Natural killer cell (primary cell): ENCODE data around the gene PHIP. TPM values are rescaled to one million over a fixed set of nuclear protein-coding genes. Genes with fewer than 3 reads are reported as not detected.
"Not testable (repeated sequence)": the region's sequence is repeated elsewhere in the genome, so short reads cannot be mapped to it uniquely, and the experiment has no call there.

Experiments used
- ATAC-seq, 3 donors: fragments of 150-1000 bp in 2 of 3; fragments of 200-7000 bp in 1 of 3; cut with Tn5 transposase; 1 replicate in 1 of 3; 2 replicates in 2 of 3; pipeline ENCODE4 v1.10.0; 2021; ENCODE audit warnings: mild to moderate bottlenecking in 2 of 3, moderate library complexity in 2 of 3
- DNase-seq, 2 donors: peaks; one replicate each; pipeline versions ENCODE4 v3.0.0 to v3.0.0-alpha.2; 2013 to 2021; ENCODE audit warnings: mixed read lengths in 1 of 2
- H3K27ac ChIP-seq: one replicate; pipeline ENCODE4 v1.5.1; 2013; ENCODE audit warnings: mild to moderate bottlenecking, low read length
- H3K27me3 ChIP-seq: one replicate; pipeline ENCODE4 v1.6.1; 2013; ENCODE audit warnings: low read length; ENCODE audit not compliant: control insufficient read depth, insufficient read depth
- H3K36me3 ChIP-seq: one replicate; pipeline ENCODE4 v1.6.1; 2013; ENCODE audit warnings: low read length; ENCODE audit not compliant: control insufficient read depth, insufficient read depth
- H3K4me1 ChIP-seq: one replicate; pipeline ENCODE4 v1.6.1; 2013; ENCODE audit warnings: low read length; ENCODE audit not compliant: control insufficient read depth, insufficient read depth
- H3K4me3 ChIP-seq: one replicate; pipeline ENCODE4 v1.5.1; 2013; ENCODE audit warnings: low read length
- H3K9me3 ChIP-seq: one replicate; pipeline ENCODE4 v1.6.1; 2013; ENCODE audit warnings: low read length; ENCODE audit not compliant: control insufficient read depth, insufficient read depth
- H3K27ac Mint-ChIP-seq, 2 donors: one replicate each; pipeline ENCODE4 v1.8.0; 2022; ENCODE audit warnings: mild to moderate bottlenecking in 2 of 2, mixed read lengths in 2 of 2, moderate library complexity in 1 of 2
- H3K27me3 Mint-ChIP-seq, 2 donors: one replicate each; pipeline ENCODE4 v1.8.0; 2022; ENCODE audit warnings: low read depth in 2 of 2, mixed read lengths in 2 of 2
- H3K36me3 Mint-ChIP-seq: one replicate; pipeline ENCODE4 v1.8.0; 2022; ENCODE audit warnings: mixed read lengths
- H3K4me1 Mint-ChIP-seq, 2 donors: one replicate each; pipeline ENCODE4 v1.8.0; 2022; ENCODE audit warnings: mixed read lengths in 2 of 2
- H3K4me3 Mint-ChIP-seq: one replicate; pipeline ENCODE4 v1.8.0; 2022; ENCODE audit warnings: mild to moderate bottlenecking, moderate library complexity, mixed read lengths
- H3K9me3 Mint-ChIP-seq, 2 donors: one replicate each; pipeline ENCODE4 v1.8.0; 2022; ENCODE audit warnings: mixed read lengths in 2 of 2
- CTCF ChIP-seq: fragments of 200-600 bp; IDR thresholded peaks from one replicate; pipeline ENCODE4 v1.8.0; 2022; ENCODE audit warnings: antibody characterized with exemption
- WGBS: methylation state at CpG from one replicate; pipeline ENCODE4 v1.1.7; 2013; ENCODE audit warnings: missing lambda C conversion rate; ENCODE audit not compliant: insufficient coverage; 5-methylcytosine and 5-hydroxymethylcytosine counted together
- intact Hi-C: fragments of 100-400 bp; cut with micrococcal nuclease; formaldehyde crosslinking; loops from one replicate; pipeline ENCODE4 v1.14.2; 2022
- total RNA-seq, 4 donors: library from RNA; stranded (reverse); fragments of 120-200 nt in 1 of 4; gene quantifications; one replicate each; pipeline versions ENCODE4 v1.2.3 to v1.2.4, GENCODE V29; 2013 to 2022

PHIP gene
- total RNA-seq, 3 donors from 2014 or later (not counting 1 experiment from before 2014, with no cell fraction given) = 38.5 to 45.6 (median 42.5) TPM

GRCh38 chr6:78896227-78896626 is 181.8 kb downstream of the PHIP start:
- Histone ChIP-seq H3K9me3 (no peaks in the 10 kb centered on the region), H3K36me3 (no peaks in the 10 kb centered on the region), H3K4me1 (no peaks in the 10 kb centered on the region), H3K27me3 (no peaks in the 10 kb centered on the region), H3K4me3 (no peak overlapping the region), H3K27ac (no peak overlapping the region)
- intact Hi-C loops = no loop called here
- Mint-ChIP-seq H3K27me3 (no peaks in the 10 kb centered on the region), H3K9me3 (no peaks in the 10 kb centered on the region), H3K27ac (no peak overlapping the region), H3K4me3 (no peak overlapping the region), H3K4me1 (no peaks in the 10 kb centered on the region), H3K36me3 (no peaks in the 10 kb centered on the region)
- 100% methylated on average over 1 of the region's 2 CpGs for WGBS
- DNase-seq (no peak), ATAC-seq (no peak)
- TF ChIP-seq CTCF = no peak

DNA sequence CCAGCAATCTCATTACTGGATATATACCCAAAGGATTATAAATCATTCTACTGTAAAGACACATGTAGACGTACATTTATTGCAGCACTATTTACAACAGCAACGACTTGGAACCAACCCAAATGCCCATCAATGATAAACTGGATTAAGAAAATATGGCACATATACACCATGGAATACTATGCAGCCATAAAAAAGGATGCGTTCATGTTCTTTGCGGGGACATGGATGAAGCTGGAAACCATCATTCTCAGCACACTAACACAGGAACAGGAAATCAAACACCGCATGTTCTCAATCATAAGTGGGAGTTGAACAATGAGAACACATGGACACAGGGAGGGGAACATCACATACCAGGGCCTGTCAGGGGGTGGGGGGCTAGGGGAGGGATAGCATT is 188.2 kb downstream of the PHIP start:
- WGBS = 91% methylated on average over 2 of the region's 5 CpGs

More for the DNA sequence above, 188.2 kb downstream of the PHIP start:
- H3K4me3 Mint-ChIP-seq, H3K9me3 ChIP-seq, intact Hi-C loops, ATAC-seq, H3K27me3 ChIP-seq, H3K27ac Mint-ChIP-seq, H3K4me3 ChIP-seq, H3K9me3 Mint-ChIP-seq, H3K27ac ChIP-seq, H3K36me3 Mint-ChIP-seq, H3K36me3 ChIP-seq, H3K27me3 Mint-ChIP-seq, DNase-seq, H3K4me1 Mint-ChIP-seq, H3K4me1 ChIP-seq: not testable (repeated sequence)

Other genes starting within 250 kb of the PHIP start
- 1 to 10 TPM in 2 of 3 donors, under 1 TPM in 1; 0.56 to 1.5 (median 1.5) TPM for gene IRAK1BP1, start 210.7 kb downstream of the PHIP start, total RNA-seq
- gene HMGN3, start 156.4 kb upstream of the PHIP start, total RNA-seq = 10 to 100 TPM; 57.3 to 65.1 (median 58.2) TPM